Stomach (tissue), 9 donors: ENCODE measurements around the gene TRERF1. TPM values are rescaled to one million over a fixed set of nuclear protein-coding genes. Genes with fewer than 3 reads are reported as not detected.
"Not testable (repeated sequence)": the region's sequence is repeated elsewhere in the genome, so short reads cannot be mapped to it uniquely, and the experiment has no call there.

Source experiments
- DNase-seq, 2 donors: peaks; one replicate each; pipeline versions ENCODE4 v3.0.0 to v3.0.0-alpha.2; 2013 to 2019
- H3K27ac ChIP-seq, 5 donors: fragments of 200-600 bp in 4 of 5; sonication (generic) in 4 of 5; one replicate each; pipeline ENCODE4 v1.5.1; 2013 to 2019; ENCODE audit warnings: mild to moderate bottlenecking in 1 of 5, moderate library complexity in 1 of 5
- H3K27me3 ChIP-seq, 3 donors: fragments of 200-600 bp; sonication (generic); one replicate each; pipeline ENCODE4 v1.5.1; 2017 to 2019; ENCODE audit warnings: mixed run types in 1 of 3
- H3K36me3 ChIP-seq, 4 donors: fragments of 200-600 bp; sonication (generic); 1 replicate in 3 of 4; 2 replicates in 1 of 4; pipeline ENCODE4 v1.5.1; 2016 to 2019
- H3K4me1 ChIP-seq, 4 donors: fragments of 200-600 bp; sonication (generic); one replicate each; pipeline ENCODE4 v1.5.1; 2016 to 2019
- H3K4me3 ChIP-seq, 4 donors: fragments of 200-600 bp; sonication (generic) in 3 of 4; one replicate each; pipeline ENCODE4 v1.5.1; 2016 to 2019; ENCODE audit warnings: mild to moderate bottlenecking in 1 of 4
- H3K9me3 ChIP-seq, 4 donors: fragments of 200-600 bp; sonication (generic); one replicate each; pipeline ENCODE4 v1.5.1; 2016 to 2019
- EP300 ChIP-seq: sonication (generic); formaldehyde crosslinking; IDR thresholded peaks from one replicate; pipeline ENCODE4 v1.6.1; 2017; ENCODE audit warnings: antibody characterized with exemption
- POLR2A ChIP-seq, 4 donors: fragments of 450-650 bp; IDR thresholded peaks; one replicate each; pipeline ENCODE4 v1.6.1; 2016; ENCODE audit warnings: antibody characterized with exemption in 4 of 4, control low read depth in 2 of 4, mild to moderate bottlenecking in 1 of 4, moderate library complexity in 1 of 4
- POLR2AphosphoS5 ChIP-seq, 3 donors: sonication (generic); formaldehyde crosslinking; IDR thresholded peaks; one replicate each; pipeline ENCODE4 v1.6.1; 2016; ENCODE audit warnings: antibody characterized with exemption in 3 of 3
- WGBS, 5 donors: extraction: QIAGEN DNeasy Blood & Tissue Kit in 3 of 5; methylation state at CpG; one replicate each; pipeline versions ENCODE4 v1.1.5 to v1.1.7; 2013 to 2018; 5-methylcytosine and 5-hydroxymethylcytosine counted together
- intact Hi-C: fragments of 100-400 bp; cut with DNase I; formaldehyde crosslinking; loops from one replicate; pipeline ENCODE4 v1.15.1; 2023; ENCODE audit warnings: low total_unique reads
- polyA plus RNA-seq, 3 donors: library from polyadenylated mRNA; stranded (reverse); fragments of 200-250 nt; gene quantifications; one replicate each; pipeline ENCODE4 v1.2.3, GENCODE V29; 2013
- total RNA-seq, 5 donors: library from RNA; depleted of rRNA; stranded (reverse); fragments of >200 nt; gene quantifications; one replicate each; pipeline versions ENCODE4 v1.1.0 to v1.2.3, GENCODE V29; 2014 to 2016
- TF ChIP-seq, protein P1 (sequence below), 7 experiments: fragments of 450-650 bp in 4 of 7; fragments of 200-600 bp in 3 of 7; sonication (generic) in 3 of 7; IDR thresholded peaks; one replicate each; pipeline ENCODE4 v1.5.1; 2016 to 2019; ENCODE audit warnings: antibody characterized with exemption in 7 of 7, control low read depth in 2 of 7, mild to moderate bottlenecking in 1 of 7
- donor health status: healthy with polysubstance abuse.
- donor health status: Bipolar disorder and iron deficiency.
- donor health status: healthy.

Gene TRERF1
- total and polyA plus RNA-seq, 8 donors, result 2.1 to 8.1 (median 4.9) TPM

DNA sequence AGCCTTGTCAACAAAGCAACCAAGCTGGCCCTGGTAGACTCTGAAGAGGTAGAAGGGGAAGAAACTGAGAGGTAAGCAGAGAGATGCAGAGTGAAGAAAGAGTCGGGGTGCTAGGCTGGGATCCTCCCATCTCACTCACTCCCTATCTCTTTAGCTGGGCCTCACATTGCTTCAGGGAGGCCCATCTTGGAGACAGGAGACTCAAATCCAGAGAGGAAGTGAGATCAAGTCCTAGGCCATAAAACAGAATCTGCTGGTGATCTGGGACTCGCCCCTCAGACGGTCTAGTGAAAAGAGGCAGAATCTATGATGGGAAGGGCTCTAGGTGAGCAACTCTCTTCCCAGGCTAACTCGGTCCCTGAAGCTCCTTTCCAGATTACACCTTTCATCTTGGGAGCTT lies 256.3 kb downstream of the TRERF1 start:
- peaks cover 0 to 7% (median 2%) of the 10 kb centered on the region in 4 donors for H3K36me3 ChIP-seq
- H3K4me3 ChIP-seq, result no peak overlapping the region
- WGBS, 5 donors, result 81 to 91% (median 88%) methylated on average over 4 of the region's 4 CpGs
- intact Hi-C loops, result no loop called here
- H3K9me3 ChIP-seq, result no peaks in the 10 kb centered on the region
- no peak for TF ChIP-seq EP300
- TF ChIP-seq POLR2AphosphoS5 (IDR thresholded peaks at IDR 0.05), result no peak
- TF ChIP-seq, protein P1, sequence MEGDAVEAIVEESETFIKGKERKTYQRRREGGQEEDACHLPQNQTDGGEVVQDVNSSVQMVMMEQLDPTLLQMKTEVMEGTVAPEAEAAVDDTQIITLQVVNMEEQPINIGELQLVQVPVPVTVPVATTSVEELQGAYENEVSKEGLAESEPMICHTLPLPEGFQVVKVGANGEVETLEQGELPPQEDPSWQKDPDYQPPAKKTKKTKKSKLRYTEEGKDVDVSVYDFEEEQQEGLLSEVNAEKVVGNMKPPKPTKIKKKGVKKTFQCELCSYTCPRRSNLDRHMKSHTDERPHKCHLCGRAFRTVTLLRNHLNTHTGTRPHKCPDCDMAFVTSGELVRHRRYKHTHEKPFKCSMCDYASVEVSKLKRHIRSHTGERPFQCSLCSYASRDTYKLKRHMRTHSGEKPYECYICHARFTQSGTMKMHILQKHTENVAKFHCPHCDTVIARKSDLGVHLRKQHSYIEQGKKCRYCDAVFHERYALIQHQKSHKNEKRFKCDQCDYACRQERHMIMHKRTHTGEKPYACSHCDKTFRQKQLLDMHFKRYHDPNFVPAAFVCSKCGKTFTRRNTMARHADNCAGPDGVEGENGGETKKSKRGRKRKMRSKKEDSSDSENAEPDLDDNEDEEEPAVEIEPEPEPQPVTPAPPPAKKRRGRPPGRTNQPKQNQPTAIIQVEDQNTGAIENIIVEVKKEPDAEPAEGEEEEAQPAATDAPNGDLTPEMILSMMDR (IDR thresholded peaks at IDR 0.05), result no peak
- TF ChIP-seq POLR2A (IDR thresholded peaks at IDR 0.05), result no peak
- no peak for DNase-seq
- H3K4me1 ChIP-seq, result peaks cover 0 to 14% (median 2%) of the 10 kb centered on the region in 4 donors
- H3K27ac ChIP-seq, result no peak overlapping the region
- H3K27me3 ChIP-seq, result no peaks in the 10 kb centered on the region

DNA sequence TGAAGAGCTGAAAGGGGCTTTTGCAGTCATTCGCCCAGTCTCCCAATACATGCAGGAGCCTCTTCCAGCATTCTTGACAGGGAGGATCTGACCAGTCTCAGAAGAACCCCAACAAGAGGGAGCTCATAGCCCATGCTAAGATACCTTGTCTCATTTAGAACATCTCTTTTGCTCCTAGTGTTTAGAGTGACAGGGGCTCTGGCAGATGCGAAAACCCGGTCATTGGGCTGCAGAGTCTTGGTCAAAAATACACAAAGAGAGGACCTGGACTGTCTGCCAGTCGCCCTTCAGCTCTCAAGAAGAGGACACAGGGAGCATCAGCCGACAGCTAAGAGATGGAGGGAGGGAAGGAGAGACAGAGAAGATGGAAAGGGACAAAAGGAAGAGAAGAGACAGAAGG lies 257.7 kb downstream of the TRERF1 start:
- intact Hi-C loops, result no loop called here
- Histone ChIP-seq H3K27me3 (no peaks in the 10 kb centered on the region), H3K9me3 (no peaks in the 10 kb centered on the region), H3K4me3 (no peak overlapping the region), H3K27ac (no peak overlapping the region), H3K36me3 (peaks cover 0 to 7% (median 2%) of the 10 kb centered on the region in 4 donors), H3K4me1 (peaks cover 0 to 10% (median 0%) of the 10 kb centered on the region in 4 donors)
- TF ChIP-seq POLR2A (IDR thresholded peaks at IDR 0.05), result no peak
- TF ChIP-seq EP300, result no peak
- TF ChIP-seq POLR2AphosphoS5 (IDR thresholded peaks at IDR 0.05), result no peak
- TF ChIP-seq, protein P1 (IDR thresholded peaks at IDR 0.05), result no peak
- no peak for DNase-seq
- WGBS, 5 donors, result 88 to 94% (median 93%) methylated on average over 5 of the region's 5 CpGs

DNA sequence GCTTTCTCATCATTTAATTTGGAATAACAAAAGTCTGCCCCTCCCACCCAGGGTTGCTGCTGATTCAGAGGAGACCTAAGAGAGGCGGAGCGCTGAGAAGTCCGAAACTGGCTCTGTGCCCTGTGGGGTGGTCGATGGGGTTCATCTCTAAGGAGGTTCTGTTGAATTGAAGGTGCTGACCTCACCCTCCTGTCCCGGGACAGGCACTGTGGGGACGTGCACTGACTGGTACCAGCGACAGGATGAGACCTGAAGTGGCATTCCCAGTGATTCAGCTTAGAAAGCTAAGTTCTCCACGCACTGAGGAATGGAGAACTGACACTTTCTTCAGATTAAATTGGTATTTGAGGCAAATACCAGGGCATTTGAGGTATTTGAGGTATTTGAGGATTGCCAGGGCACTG lies 258.2 kb downstream of the TRERF1 start:
- 43 to 66% (median 54%) methylated on average over 8 of the region's 8 CpGs for WGBS, 5 donors
- Histone ChIP-seq H3K9me3 (no peaks in the 10 kb centered on the region), H3K36me3 (peaks cover 0 to 7% (median 2%) of the 10 kb centered on the region in 4 donors), H3K4me3 (no peak overlapping the region), H3K4me1 (peaks cover 0 to 10% (median 0%) of the 10 kb centered on the region in 4 donors), H3K27me3 (no peaks in the 10 kb centered on the region), H3K27ac (no peak overlapping the region)
- intact Hi-C loops, result no loop called here
- DNase-seq, result no peak
- TF ChIP-seq EP300 (no peak), POLR2A (IDR thresholded peaks at IDR 0.05) (no peak), POLR2AphosphoS5 (IDR thresholded peaks at IDR 0.05) (no peak)
- TF ChIP-seq, protein P1 (IDR thresholded peaks at IDR 0.05), result no peak

DNA sequence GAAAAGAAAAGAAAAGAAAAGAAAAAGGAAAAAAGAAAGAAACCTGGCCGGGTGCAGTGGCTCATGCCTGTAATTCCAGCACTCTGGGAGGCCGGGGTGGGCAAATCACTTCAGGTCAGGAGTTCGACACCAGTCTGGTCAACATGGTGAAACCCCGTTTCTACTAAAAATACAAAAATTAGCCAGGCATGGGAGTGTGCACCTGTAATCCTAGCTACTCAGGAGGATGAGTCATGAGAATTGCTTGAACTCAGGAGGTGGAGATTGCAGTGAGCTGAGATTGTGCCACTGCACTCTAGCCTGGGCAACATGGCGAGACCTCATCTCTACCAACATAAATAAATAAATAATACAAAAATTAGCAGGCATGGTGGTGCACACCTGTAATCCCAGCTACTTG lies 259.3 kb downstream of the TRERF1 start:
- H3K9me3 ChIP-seq, H3K27me3 ChIP-seq, H3K4me3 ChIP-seq, H3K36me3 ChIP-seq, H3K27ac ChIP-seq, H3K4me1 ChIP-seq, intact Hi-C loops, DNase-seq: not testable (repeated sequence)
- WGBS, 5 donors, result 85 to 96% (median 93%) methylated on average over 5 of the region's 5 CpGs

DNA sequence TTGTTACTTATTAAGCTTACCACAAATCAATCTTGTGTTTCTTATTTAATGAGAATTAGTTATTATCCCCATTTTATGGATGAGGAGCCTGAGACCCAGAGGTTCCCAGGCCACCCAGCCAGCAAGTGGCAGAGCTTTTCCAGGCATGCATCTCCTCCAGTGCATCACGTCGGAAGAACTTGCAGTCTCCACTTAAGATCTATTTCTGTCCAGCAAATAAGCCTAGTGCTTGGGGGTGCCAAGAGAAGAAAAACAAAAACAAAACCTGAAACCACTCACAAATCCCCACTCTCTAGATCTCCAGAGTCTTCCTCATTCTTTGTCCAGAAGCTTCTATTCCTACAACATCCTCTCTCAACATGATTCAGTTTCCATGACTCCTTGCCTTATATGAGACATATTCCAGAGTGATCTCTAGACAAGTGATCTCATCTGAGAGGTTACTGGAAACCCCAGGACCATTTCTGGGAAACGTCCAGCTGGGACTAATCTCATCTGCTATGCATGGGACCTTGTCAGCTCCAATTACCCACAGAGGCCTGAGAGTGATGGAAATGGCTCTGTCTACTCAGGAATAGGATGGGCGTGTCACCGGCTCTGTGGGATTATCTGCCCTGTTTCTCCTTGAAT lies 261.1 kb downstream of the TRERF1 start:
- no peak overlapping the region for H3K4me3 ChIP-seq
- no peaks in the 10 kb centered on the region for H3K27me3 ChIP-seq
- no peaks in the 10 kb centered on the region for H3K9me3 ChIP-seq
- H3K36me3 ChIP-seq, result peaks cover 0 to 4% (median 0%) of the 10 kb centered on the region in 4 donors
- intact Hi-C loops, result no loop called here
- 67 to 73% (median 72%) methylated on average over 5 of the region's 5 CpGs for WGBS, 5 donors
- no peak overlapping the region for H3K27ac ChIP-seq
- no peak for DNase-seq
- no peaks in the 10 kb centered on the region for H3K4me1 ChIP-seq
- TF ChIP-seq, protein P1 (IDR thresholded peaks at IDR 0.05), result no peak
- TF ChIP-seq POLR2AphosphoS5 (IDR thresholded peaks at IDR 0.05) (peak in 1 of 3 donors; percentile 5), EP300 (no peak), POLR2A (IDR thresholded peaks at IDR 0.05) (no peak)
